Measurements from ENCODE around the gene PHB1. TPM values are rescaled to one million over a fixed set of nuclear protein-coding genes. Genes with fewer than 3 reads are reported as not detected.

Gene PHB1
- polyA plus RNA-seq, 1 of the 3 experiments (the other 2 are of a cell fraction), result 379 TPM

GRCh38 chr17:49454050-49454449 is 39.4 kb upstream of the PHB1 start:
- no peaks in the 10 kb centered on the region for H3K9me3 ChIP-seq
- H3K27me3 ChIP-seq (ENCODE audit: insufficient read depth), result no peaks in the 10 kb centered on the region
- H3K79me2 ChIP-seq (ENCODE audit: insufficient read depth), result no peaks in the 10 kb centered on the region
- TF ChIP-seq JUND (IDR thresholded peaks at IDR 0.05) (no peak), USF1 (IDR thresholded peaks at IDR 0.05; ENCODE audit: borderline replicate concordance, low read depth) (no peak), CTCF (IDR thresholded peaks at IDR 0.05) (no peak), REST (IDR thresholded peaks at IDR 0.05; ENCODE audit: low read depth, low read length) (no peak), MAX (IDR thresholded peaks at IDR 0.05; ENCODE audit: low read depth) (peak; percentile 52; the same call in 1 of the 2 replicates), TCF12 (IDR thresholded peaks at IDR 0.05) (peak; percentile 45; the same call in 1 of the 2 replicates), GATA2 (CRISPR knock-in tag; IDR thresholded peaks at IDR 0.05) (no peak), EZH2phosphoT487 (IDR thresholded peaks at IDR 0.05; ENCODE audit: borderline replicate concordance, low read depth) (no peak), YY1 (IDR thresholded peaks at IDR 0.05; ENCODE audit: low read depth) (no peak), CHD2 (IDR thresholded peaks at IDR 0.05; ENCODE audit: low read length, partially characterized antibody) (no peak), FOSL2 (IDR thresholded peaks at IDR 0.05; ENCODE audit: borderline replicate concordance, low read depth) (no peak; the same call in 1 of the 2 replicates), NFIC (IDR thresholded peaks at IDR 0.05; ENCODE audit: borderline replicate concordance) (peak; percentile 78), EP300 (IDR thresholded peaks at IDR 0.05; ENCODE audit: borderline replicate concordance in 1 of 2, low read depth in 1 of 2, low read length in 1 of 2) (no peak; a peak in 1 of 4 replicates), TEAD4 (IDR thresholded peaks at IDR 0.05; ENCODE audit: borderline replicate concordance, insufficient read depth) (no peak), FOXM1 (IDR thresholded peaks at IDR 0.05; ENCODE audit: low read depth) (no peak), IRF3 (IDR thresholded peaks at IDR 0.05; ENCODE audit: low read depth, low read length) (no peak), SIN3A (IDR thresholded peaks at IDR 0.05; ENCODE audit: borderline replicate concordance, low read depth, low read length) (no peak)
- no peak overlapping the region for H3K4me3 ChIP-seq (ENCODE audit: low read depth in 2 of 2, low read length in 1 of 2)
- ChIA-PET CTCF (interaction anchor here (0.7 to 9.2 kb wide), 10 partner anchors 9 to 543 kb away, joined by 3 to 96 read pairs (median 4); partner anchors contain the start of gene NGFR), POLR2A (no interaction called here)
- DNase-seq, result no peak
- H3F3A ChIP-seq (replicated peaks; ENCODE audit: insufficient read depth), result no peaks in the 10 kb centered on the region
- H3K36me3 ChIP-seq (replicated peaks in 1 of 2; ENCODE audit: control insufficient read depth in 1 of 2, insufficient read depth in 2 of 2, low read length in 1 of 2), result no peaks in the 10 kb centered on the region
- 46% methylated on average over 5 of the region's 5 CpGs for WGBS (ENCODE audit: low lambda C conversion rate)
- no peaks in the 10 kb centered on the region for H3K9me2 ChIP-seq
- peaks cover 22 to 27% of the 10 kb centered on the region in 2 experiments; a peak in 3 of 4 replicates for H3K4me1 ChIP-seq (ENCODE audit: control insufficient read depth in 1 of 2, insufficient read depth in 2 of 2, low read depth in 1 of 2, low read length in 1 of 2)
- H4K20me1 ChIP-seq (ENCODE audit: insufficient read depth), result no peaks in the 10 kb centered on the region
- H3K4me2 ChIP-seq, result peak overlapping the region; percentile 25
- peak overlapping the region in 1 of 2 experiments; percentile 47; a peak in 2 of 4 replicates for H3K27ac ChIP-seq (ENCODE audit: low read depth in 2 of 2, low read length in 1 of 2)
- no peak overlapping the region; the same call in 1 of the 2 replicates for H3K9ac ChIP-seq
- peak overlapping the region; percentile 71; the same call in 1 of the 2 replicates for H2AFZ ChIP-seq (ENCODE audit: low read depth)

Measured in SK-N-SH (cell line).